HepG2 (cell line): ENCODE data around the gene POU2AF2. TPM values are rescaled to one million over a fixed set of nuclear protein-coding genes. Genes with fewer than 3 reads are reported as not detected.
A peak's percentile ranks its signal among the peaks of the same experiment; 100 is the strongest.

ENCODE experiments used
- EHMT2 ChIP-seq: fragments of 200-600 bp; sonication (generic); IDR thresholded peaks from 2 replicates; pipeline ENCODE4 v1.7.0; 2017; ENCODE audit warnings: antibody characterized with exemption, low read depth, low read length, borderline replicate concordance
- ETV5 ChIP-seq: IDR thresholded peaks from 2 replicates; pipeline ENCODE4 v1.6.1; 2018; ENCODE audit warnings: missing biosample characterization, missing genetic modification reagents, inconsistent platforms, borderline replicate concordance
- FLYWCH1 ChIP-seq: sonication (generic); formaldehyde crosslinking; IDR thresholded peaks from 2 replicates; pipeline ENCODE4 v1.8.1; 2023; ENCODE audit warnings: mild to moderate bottlenecking, missing genetic modification reagents
- GABPA ChIP-seq, 2 experiments: IDR thresholded peaks; 2 replicates each; pipeline ENCODE4 v1.6.1; 2011 to 2016; ENCODE audit warnings: low read depth in 2 of 2, low read length in 1 of 2, missing biosample characterization in 1 of 2, missing genetic modification characterization in 1 of 2
- HMGXB4 ChIP-seq, 2 experiments: sonication (generic) in 1 of 2; formaldehyde crosslinking in 1 of 2; IDR thresholded peaks; 2 replicates each; pipeline versions ENCODE4 v1.4.0 to v1.6.1; 2018 to 2020; ENCODE audit warnings: missing genetic modification reagents in 2 of 2, borderline replicate concordance in 1 of 2, low read depth in 1 of 2, mild to moderate bottlenecking in 1 of 2, missing biosample characterization in 1 of 2
- KDM3A ChIP-seq: IDR thresholded peaks from 2 replicates; pipeline ENCODE4 v1.6.1; 2018; ENCODE audit warnings: low read depth, missing compliant biosample characterization
- KLF9 ChIP-seq: IDR thresholded peaks from 2 replicates; pipeline ENCODE4 v1.6.1; 2016; ENCODE audit warnings: low read depth
- KMT2A ChIP-seq: sonication (generic); formaldehyde crosslinking; IDR thresholded peaks from 2 replicates; pipeline ENCODE4 v1.4.0; 2020; ENCODE audit warnings: missing genetic modification reagents
- MAF1 ChIP-seq: sonication (generic); formaldehyde crosslinking; IDR thresholded peaks from 2 replicates; pipeline ENCODE4 v1.5.0; 2020; ENCODE audit warnings: missing genetic modification reagents, borderline replicate concordance
- MIER3 ChIP-seq: IDR thresholded peaks from 2 replicates; pipeline ENCODE4 v1.6.1; 2016; ENCODE audit warnings: missing compliant biosample characterization, borderline replicate concordance
- MLX ChIP-seq: IDR thresholded peaks from 2 replicates; pipeline ENCODE4 v1.6.1; 2016
- PRPF4 ChIP-seq: fragments of 200-400 bp; formaldehyde crosslinking; IDR thresholded peaks from 2 replicates; pipeline ENCODE4 v1.6.1; 2016; ENCODE audit warnings: low read length, low read depth; ENCODE audit not compliant: poor library complexity, severe bottlenecking
- ZFP1 ChIP-seq: IDR thresholded peaks from 2 replicates; pipeline ENCODE4 v1.6.1; 2016
- ZNF136 ChIP-seq: sonication (generic); formaldehyde crosslinking; IDR thresholded peaks from 2 replicates; pipeline ENCODE4 v1.8.1; 2022; ENCODE audit warnings: low read depth, mild to moderate bottlenecking, moderate library complexity, missing genetic modification reagents
- ZNF44 ChIP-seq: sonication (generic); formaldehyde crosslinking; IDR thresholded peaks from 2 replicates; pipeline ENCODE4 v1.5.1; 2020; ENCODE audit warnings: mild to moderate bottlenecking, missing genetic modification reagents
- ZNF552 ChIP-seq: sonication (generic); formaldehyde crosslinking; IDR thresholded peaks from 2 replicates; pipeline ENCODE4 v1.9.0; 2022; ENCODE audit warnings: missing genetic modification reagents, mild to moderate bottlenecking, borderline replicate concordance
- ZNF709 ChIP-seq: sonication (generic); formaldehyde crosslinking; IDR thresholded peaks from 2 replicates; pipeline ENCODE4 v1.5.0; 2020; ENCODE audit warnings: mild to moderate bottlenecking, missing genetic modification reagents
- polyA plus RNA-seq, 8 experiments: library from polyadenylated mRNA; depleted of rRNA in 3 of 8; stranded (reverse) in 7 of 8; unstranded in 1 of 8; fragments of >200 nt; fragmentation: Illumina TruSeq in 4 of 8; extraction: Trizol in 4 of 8; gene quantifications; 2 replicates each; pipeline versions ENCODE4 v1.2.1 to v1.2.3, GENCODE V29; 2011 to 2016; ENCODE audit warnings: low read depth in 4 of 8, missing spikeins in 1 of 8, mixed read lengths in 1 of 8; ENCODE audit not compliant: insufficient read depth in 1 of 8
- total RNA-seq, 5 experiments: library from RNA; depleted of rRNA; stranded (reverse); fragments of >200 nt; fragmentation: Illumina TruSeq; extraction: Trizol; gene quantifications; 2 replicates each; pipeline ENCODE4 v1.2.3, GENCODE V29; 2016; ENCODE audit warnings: low read depth in 1 of 5
- TF ChIP-seq, protein P1 (sequence below): sonication (generic); formaldehyde crosslinking; IDR thresholded peaks from 2 replicates; pipeline ENCODE4 v1.8.1; 2023; ENCODE audit warnings: mild to moderate bottlenecking, inconsistent platforms, moderate library complexity, missing genetic modification reagents, borderline replicate concordance
- TF ChIP-seq, protein P2 (sequence below): sonication (generic); formaldehyde crosslinking; IDR thresholded peaks from 2 replicates; pipeline ENCODE4 v1.5.0; 2020; ENCODE audit warnings: mild to moderate bottlenecking, missing genetic modification reagents, moderate library complexity
- TF ChIP-seq, protein P3 (sequence below): sonication (generic); formaldehyde crosslinking; IDR thresholded peaks from 2 replicates; pipeline ENCODE4 v1.5.1; 2020; ENCODE audit warnings: missing genetic modification reagents, mild to moderate bottlenecking, borderline replicate concordance

The POU2AF2 gene
- total and polyA plus RNA-seq, 2 of the 13 experiments (the other 11 are each of a cell fraction or from before 2014, with no cell fraction given): 0.11 TPM; not detected in 1

- TF ChIP-seq ZNF44 (CRISPR knock-in tag) (peak; percentile 91), KDM3A (no peak; the same call in 1 of the 2 replicates), ZFP1 (CRISPR knock-in tag) (no peak), ZNF552 (CRISPR knock-in tag) (no peak; the same call in 1 of the 2 replicates), PRPF4 (no peak), ETV5 (peak; percentile 75), FLYWCH1 (no peak), MIER3 (CRISPR knock-in tag) (peak; percentile 86; the same call in 1 of the 2 replicates), ZNF136 (CRISPR knock-in tag) (0 out of 2 replicates have a peak, but pooled peaks have one; percentile 48), MAF1 (CRISPR knock-in tag) (no peak), KLF9 (CRISPR knock-in tag) (no peak), ZNF709 (CRISPR knock-in tag) (peak; percentile 71; the same call in 1 of the 2 replicates), KMT2A (peak; percentile 44; the same call in 1 of the 2 replicates), EHMT2 (peak; percentile 58; the same call in 1 of the 2 replicates), MLX (CRISPR knock-in tag) (peak; percentile 67), HMGXB4 (CRISPR knock-in tag; IDR thresholded peaks at IDR 0.05; ENCODE audit: borderline replicate concordance in 1 of 2, low read depth in 1 of 2) (0 out of 4 replicates have a peak, but pooled peaks of 1 of the 2 experiments have one; percentile 10), GABPA (IDR thresholded peaks at IDR 0.05; ENCODE audit: low read depth, low read length) (no peak), GABPA (CRISPR knock-in tag; IDR thresholded peaks at IDR 0.05; ENCODE audit: low read depth) (peak; percentile 45; the same call in 1 of the 2 replicates)
- TF ChIP-seq, protein P1, sequence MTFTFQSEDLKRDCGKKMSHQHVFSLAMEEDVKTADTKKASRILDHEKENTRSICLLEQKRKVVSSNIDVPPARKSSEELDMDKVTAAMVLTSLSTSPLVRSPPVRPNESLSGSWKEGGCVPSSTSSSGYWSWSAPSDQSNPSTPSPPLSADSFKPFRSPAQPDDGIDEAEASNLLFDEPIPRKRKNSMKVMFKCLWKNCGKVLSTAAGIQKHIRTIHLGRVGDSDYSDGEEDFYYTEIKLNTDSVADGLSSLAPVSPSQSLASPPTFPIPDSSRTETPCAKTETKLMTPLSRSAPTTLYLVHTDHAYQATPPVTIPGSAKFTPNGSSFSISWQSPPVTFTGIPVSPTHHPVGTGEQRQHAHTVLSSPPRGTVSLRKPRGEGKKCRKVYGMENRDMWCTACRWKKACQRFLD (CRISPR knock-in tag): no peak
- TF ChIP-seq, protein P2, sequence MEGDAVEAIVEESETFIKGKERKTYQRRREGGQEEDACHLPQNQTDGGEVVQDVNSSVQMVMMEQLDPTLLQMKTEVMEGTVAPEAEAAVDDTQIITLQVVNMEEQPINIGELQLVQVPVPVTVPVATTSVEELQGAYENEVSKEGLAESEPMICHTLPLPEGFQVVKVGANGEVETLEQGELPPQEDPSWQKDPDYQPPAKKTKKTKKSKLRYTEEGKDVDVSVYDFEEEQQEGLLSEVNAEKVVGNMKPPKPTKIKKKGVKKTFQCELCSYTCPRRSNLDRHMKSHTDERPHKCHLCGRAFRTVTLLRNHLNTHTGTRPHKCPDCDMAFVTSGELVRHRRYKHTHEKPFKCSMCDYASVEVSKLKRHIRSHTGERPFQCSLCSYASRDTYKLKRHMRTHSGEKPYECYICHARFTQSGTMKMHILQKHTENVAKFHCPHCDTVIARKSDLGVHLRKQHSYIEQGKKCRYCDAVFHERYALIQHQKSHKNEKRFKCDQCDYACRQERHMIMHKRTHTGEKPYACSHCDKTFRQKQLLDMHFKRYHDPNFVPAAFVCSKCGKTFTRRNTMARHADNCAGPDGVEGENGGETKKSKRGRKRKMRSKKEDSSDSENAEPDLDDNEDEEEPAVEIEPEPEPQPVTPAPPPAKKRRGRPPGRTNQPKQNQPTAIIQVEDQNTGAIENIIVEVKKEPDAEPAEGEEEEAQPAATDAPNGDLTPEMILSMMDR (CRISPR knock-in tag): no peak
- TF ChIP-seq, protein P3, sequence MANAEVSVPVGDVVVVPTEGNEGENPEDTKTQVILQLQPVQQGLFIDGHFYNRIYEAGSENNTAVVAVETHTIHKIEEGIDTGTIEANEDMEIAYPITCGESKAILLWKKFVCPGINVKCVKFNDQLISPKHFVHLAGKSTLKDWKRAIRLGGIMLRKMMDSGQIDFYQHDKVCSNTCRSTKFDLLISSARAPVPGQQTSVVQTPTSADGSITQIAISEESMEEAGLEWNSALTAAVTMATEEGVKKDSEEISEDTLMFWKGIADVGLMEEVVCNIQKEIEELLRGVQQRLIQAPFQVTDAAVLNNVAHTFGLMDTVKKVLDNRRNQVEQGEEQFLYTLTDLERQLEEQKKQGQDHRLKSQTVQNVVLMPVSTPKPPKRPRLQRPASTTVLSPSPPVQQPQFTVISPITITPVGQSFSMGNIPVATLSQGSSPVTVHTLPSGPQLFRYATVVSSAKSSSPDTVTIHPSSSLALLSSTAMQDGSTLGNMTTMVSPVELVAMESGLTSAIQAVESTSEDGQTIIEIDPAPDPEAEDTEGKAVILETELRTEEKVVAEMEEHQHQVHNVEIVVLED: peak; percentile 13; the same call in 1 of the 2 replicates
Measured at GRCh38 chr11:111334532-111335502, 89.3 kb downstream of the POU2AF2 start (continued).
